ENCODE results near the gene RCAN3.

The RCAN3 gene

GRCh38 chr1:24568475-24568874 is 65.8 kb downstream of the RCAN3 start:
- in situ Hi-C loops (cut with HindIII; ENCODE audit: low sequenced_read_pairs), result loop anchor here (10.0 kb wide), 1 partner anchor 66 kb away; no protein-coding TSS in a partner anchor

- in situ Hi-C loops (cut with HindIII; ENCODE audit: low sequenced_read_pairs), result no loop called here
Observed at GRCh38 chr1:24570265-24571125, 67.9 kb downstream of the RCAN3 start.

GRCh38 chr1:24572301-24572700 is 69.7 kb downstream of the RCAN3 start:
- in situ Hi-C loops (cut with HindIII; ENCODE audit: low sequenced_read_pairs), result no loop called here

GRCh38 chr1:24575905-24576587 is 73.4 kb downstream of the RCAN3 start:
- in situ Hi-C loops (cut with HindIII; ENCODE audit: low sequenced_read_pairs), result no loop called here

- in situ Hi-C loops (cut with HindIII; ENCODE audit: low sequenced_read_pairs), result no loop called here
Observed at GRCh38 chr1:24578846-24579245, 76.2 kb downstream of the RCAN3 start.

- in situ Hi-C loops (cut with HindIII; ENCODE audit: low sequenced_read_pairs), result no loop called here
Observed at GRCh38 chr1:24580756-24581155, 78.1 kb downstream of the RCAN3 start.

GRCh38 chr1:24584171-24584647 is 81.6 kb downstream of the RCAN3 start:
- in situ Hi-C loops (cut with HindIII; ENCODE audit: low sequenced_read_pairs), result no loop called here

- in situ Hi-C loops (cut with HindIII; ENCODE audit: low sequenced_read_pairs), result loop anchor here (5.0 kb wide), 1 partner anchor 46 kb away; no protein-coding TSS in a partner anchor
Observed at GRCh38 chr1:24586119-24586518, 83.5 kb downstream of the RCAN3 start.

GRCh38 chr1:24586970-24587820 is 84.6 kb downstream of the RCAN3 start:
- in situ Hi-C loops (cut with HindIII; ENCODE audit: low sequenced_read_pairs), result loop anchor here (5.0 kb wide), 1 partner anchor 45 kb away; no protein-coding TSS in a partner anchor

DNA sequence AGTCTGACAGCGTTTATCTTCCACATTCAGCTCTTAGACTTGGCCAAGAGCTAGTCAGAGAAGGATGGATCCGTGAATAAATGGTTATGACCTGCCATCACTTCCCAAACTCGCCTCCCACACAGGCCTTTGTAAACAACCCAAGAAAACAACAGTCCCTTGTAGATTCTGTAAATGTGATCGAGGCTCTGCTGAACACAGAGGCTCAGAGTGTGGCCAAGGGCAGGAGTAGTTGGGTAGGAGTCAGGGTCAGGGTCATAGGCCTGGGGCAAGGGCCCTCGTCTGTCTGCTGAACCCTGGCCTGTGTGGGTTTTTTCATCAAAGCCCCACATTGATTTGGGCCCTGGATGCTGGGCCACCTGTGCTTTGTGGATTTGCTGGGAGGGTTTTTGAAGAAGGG is 85.9 kb downstream of the RCAN3 start:
- in situ Hi-C loops (cut with HindIII; ENCODE audit: low sequenced_read_pairs), result loop anchor here (5.0 kb wide), 1 partner anchor 44 kb away; no protein-coding TSS in a partner anchor

DNA sequence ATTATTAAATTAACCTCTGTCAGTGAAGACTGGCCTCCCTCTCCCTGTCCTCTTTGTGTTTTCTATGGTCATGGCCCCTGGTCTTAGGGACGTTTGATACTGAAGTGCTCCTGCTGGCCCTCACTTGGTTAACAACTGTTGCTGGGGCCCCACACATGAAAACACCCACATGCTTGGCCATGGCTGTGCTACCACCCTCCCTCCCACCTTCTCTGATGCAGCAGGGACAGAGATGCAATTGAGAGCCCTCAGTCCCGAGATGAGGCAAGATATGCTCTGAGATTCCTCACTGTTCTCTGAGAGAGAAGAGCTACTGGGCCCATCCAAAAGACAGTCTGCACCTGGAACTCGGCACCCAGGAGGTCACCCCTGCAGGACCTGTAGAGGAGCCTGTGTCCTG is 86.6 kb downstream of the RCAN3 start:
- in situ Hi-C loops (cut with HindIII; ENCODE audit: low sequenced_read_pairs), result loop anchor here (5.0 kb wide), 1 partner anchor 43 kb away; no protein-coding TSS in a partner anchor

All from endothelial cell of hepatic sinusoid (primary cell).